Kidney epithelial cell (primary cell): ENCODE measurements around the gene NOSIP. TPM values are rescaled to one million over a fixed set of nuclear protein-coding genes. Genes with fewer than 3 reads are reported as not detected.

ENCODE experiments used
- DNase-seq: peaks from one replicate; pipeline ENCODE4 v3.0.0-alpha.2; 2010; ENCODE audit warnings: low read depth
- H3K27me3 ChIP-seq: 2 replicates; pipeline ENCODE4 v1.6.0; 2011; ENCODE audit warnings: low read length; ENCODE audit not compliant: control insufficient read depth, insufficient read depth
- H3K36me3 ChIP-seq: 2 replicates; pipeline ENCODE4 v1.5.1; 2011; ENCODE audit warnings: low read length; ENCODE audit not compliant: control insufficient read depth, insufficient read depth
- H3K4me3 ChIP-seq: 2 replicates; pipeline ENCODE4 v1.5.1; 2011; ENCODE audit warnings: low read depth, mild to moderate bottlenecking, control low read depth, low read length
- total RNA-seq: library from RNA; depleted of rRNA; stranded (reverse); fragments of >200 nt; gene quantifications from 2 replicates; pipeline ENCODE4 v1.2.3, GENCODE V29; 2015
- TF ChIP-seq, protein P1 (sequence below): IDR thresholded peaks from 2 replicates; pipeline ENCODE4 v1.5.1; 2011; ENCODE audit warnings: mild to moderate bottlenecking, moderate library complexity, low read length, control low read depth, inconsistent platforms; ENCODE audit not compliant: insufficient read depth, poor library complexity, severe bottlenecking

Gene NOSIP
- total RNA-seq, 1 donor from 2014 or later: 91.4 TPM

DNA sequence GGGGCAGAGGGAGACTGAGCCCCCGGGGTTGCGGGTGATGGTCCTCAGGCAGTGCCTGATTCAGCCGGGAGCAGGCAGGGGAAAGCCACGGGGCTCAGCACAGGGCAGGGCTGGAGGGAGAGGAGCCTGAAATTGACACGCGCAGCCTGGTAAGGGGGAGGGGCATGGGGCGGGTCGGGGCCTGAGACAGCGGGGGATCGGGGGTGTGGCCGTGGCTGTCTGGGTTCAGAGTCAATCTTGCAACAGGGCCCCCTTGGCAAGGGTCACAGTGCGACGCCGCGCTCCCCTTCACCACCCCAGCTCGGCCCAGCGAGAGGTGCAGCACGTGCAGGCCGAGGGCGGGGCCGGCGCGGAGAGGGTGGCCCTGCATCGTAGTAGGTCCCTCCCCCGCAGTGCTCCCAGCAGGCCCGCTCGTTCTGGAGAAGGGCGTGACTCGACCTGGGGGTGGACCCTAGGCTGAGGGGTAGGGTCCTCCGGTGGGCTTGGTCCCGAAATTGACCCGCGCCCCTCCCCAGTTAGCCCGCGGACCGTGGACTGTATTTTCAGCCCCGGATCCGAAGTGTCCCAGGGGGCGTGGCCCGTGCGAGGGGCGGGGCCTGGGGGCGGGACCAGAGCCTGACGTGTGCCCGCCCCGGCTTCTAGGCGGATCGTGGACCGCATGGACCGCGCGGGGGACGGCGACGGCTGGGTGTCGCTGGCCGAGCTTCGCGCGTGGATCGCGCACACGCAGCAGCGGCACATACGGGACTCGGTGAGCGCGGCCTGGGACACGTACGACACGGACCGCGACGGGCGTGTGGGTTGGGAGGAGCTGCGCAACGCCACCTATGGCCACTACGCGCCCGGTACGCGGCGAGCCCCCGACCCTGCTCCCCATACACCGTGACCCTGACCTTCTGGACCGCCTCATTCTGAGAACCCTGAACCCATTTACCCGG lies 46.5 kb downstream of the NOSIP start:
- H3K36me3 ChIP-seq: no peaks in the 10 kb centered on the region
- DNase-seq: no peak
- TF ChIP-seq, protein P1, sequence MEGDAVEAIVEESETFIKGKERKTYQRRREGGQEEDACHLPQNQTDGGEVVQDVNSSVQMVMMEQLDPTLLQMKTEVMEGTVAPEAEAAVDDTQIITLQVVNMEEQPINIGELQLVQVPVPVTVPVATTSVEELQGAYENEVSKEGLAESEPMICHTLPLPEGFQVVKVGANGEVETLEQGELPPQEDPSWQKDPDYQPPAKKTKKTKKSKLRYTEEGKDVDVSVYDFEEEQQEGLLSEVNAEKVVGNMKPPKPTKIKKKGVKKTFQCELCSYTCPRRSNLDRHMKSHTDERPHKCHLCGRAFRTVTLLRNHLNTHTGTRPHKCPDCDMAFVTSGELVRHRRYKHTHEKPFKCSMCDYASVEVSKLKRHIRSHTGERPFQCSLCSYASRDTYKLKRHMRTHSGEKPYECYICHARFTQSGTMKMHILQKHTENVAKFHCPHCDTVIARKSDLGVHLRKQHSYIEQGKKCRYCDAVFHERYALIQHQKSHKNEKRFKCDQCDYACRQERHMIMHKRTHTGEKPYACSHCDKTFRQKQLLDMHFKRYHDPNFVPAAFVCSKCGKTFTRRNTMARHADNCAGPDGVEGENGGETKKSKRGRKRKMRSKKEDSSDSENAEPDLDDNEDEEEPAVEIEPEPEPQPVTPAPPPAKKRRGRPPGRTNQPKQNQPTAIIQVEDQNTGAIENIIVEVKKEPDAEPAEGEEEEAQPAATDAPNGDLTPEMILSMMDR: peak; percentile 44
- H3K4me3 ChIP-seq: peak overlapping the region; percentile 49
- H3K27me3 ChIP-seq: no peaks in the 10 kb centered on the region

DNA sequence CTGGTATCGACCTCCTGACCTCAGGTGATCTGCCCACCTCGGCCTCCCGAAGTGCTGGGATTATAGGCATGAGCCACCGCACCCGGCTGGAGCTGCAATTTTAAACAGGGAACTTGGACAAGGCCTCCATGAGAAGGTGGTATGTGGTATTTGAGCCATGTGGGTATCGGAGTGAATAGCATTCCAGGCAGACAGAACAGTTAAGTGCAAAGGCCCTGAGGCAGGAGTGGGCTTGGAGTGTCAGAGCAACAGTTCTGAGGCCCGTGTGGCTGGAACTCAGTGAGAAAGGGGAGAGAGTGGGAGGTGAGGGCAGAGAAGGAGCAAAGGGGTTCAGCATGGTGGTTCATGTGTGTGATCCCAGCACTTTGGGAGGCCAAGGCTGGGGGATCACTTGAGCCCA lies 49.6 kb downstream of the NOSIP start:
- no peak overlapping the region for H3K4me3 ChIP-seq
- TF ChIP-seq, protein P1: no peak
- no peak for DNase-seq
- H3K36me3 ChIP-seq: no peaks in the 10 kb centered on the region
- H3K27me3 ChIP-seq: no peaks in the 10 kb centered on the region

DNA sequence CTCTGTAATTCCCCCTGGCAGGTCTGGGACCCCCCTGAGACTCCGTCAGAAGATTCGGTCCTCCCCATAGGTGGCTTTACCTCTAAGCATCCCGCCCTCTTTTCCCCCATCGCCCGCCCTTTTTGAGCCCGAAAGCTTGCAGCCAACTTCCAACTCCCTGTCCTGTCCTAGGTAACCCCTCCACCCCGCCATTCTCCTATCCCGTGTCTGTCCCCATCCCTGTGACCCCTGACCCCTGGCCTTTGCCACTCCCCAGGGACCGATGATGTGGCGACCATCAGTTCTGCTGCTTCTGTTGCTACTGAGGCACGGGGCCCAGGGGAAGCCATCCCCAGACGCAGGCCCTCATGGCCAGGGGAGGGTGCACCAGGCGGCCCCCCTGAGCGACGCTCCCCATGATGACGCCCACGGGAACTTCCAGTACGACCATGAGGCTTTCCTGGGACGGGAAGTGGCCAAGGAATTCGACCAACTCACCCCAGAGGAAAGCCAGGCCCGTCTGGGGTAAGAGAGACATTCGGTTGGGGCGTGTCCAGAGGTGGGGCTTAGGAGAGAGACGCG lies 52.1 kb downstream of the NOSIP start:
- H3K36me3 ChIP-seq: no peaks in the 10 kb centered on the region
- H3K27me3 ChIP-seq: no peaks in the 10 kb centered on the region
- peak overlapping the region; percentile 55 for H3K4me3 ChIP-seq
- DNase-seq: no peak
- TF ChIP-seq, protein P1: no peak

DNA sequence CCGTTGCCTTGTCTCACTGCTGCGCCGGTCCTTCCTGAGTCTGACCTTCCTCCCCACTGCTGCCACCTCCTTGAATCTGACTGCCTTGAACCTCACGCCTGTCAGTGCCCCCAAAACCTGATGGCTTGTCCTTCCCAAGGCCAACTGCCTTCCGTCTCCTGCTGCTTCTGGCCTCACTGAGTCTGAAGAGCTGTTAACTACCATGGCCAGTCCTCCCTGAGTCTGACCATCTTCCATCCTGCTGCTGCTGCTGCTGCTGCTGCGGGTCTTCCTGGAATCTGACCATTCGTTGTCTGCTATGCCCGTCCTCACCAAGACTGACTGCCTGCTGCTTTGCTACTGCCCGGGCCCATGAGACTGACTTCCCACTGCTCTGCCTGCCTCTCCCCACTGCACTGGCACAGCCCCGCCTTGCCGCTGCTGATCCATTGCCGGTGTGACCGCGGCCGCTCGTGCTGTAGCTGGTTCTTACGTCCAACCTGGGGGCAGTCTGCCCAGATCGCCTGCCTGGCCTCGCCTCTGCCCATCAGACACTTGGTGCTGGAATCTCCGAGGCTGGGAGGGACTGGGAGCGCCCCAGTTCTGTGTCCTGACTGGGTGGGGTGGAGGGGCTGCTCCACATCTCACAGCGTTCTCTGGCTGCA lies 55.4 kb downstream of the NOSIP start:
- TF ChIP-seq, protein P1: no peak
- Histone ChIP-seq H3K27me3 (no peaks in the 10 kb centered on the region), H3K36me3 (no peaks in the 10 kb centered on the region), H3K4me3 (no peak overlapping the region)
- DNase-seq: no peak

DNA sequence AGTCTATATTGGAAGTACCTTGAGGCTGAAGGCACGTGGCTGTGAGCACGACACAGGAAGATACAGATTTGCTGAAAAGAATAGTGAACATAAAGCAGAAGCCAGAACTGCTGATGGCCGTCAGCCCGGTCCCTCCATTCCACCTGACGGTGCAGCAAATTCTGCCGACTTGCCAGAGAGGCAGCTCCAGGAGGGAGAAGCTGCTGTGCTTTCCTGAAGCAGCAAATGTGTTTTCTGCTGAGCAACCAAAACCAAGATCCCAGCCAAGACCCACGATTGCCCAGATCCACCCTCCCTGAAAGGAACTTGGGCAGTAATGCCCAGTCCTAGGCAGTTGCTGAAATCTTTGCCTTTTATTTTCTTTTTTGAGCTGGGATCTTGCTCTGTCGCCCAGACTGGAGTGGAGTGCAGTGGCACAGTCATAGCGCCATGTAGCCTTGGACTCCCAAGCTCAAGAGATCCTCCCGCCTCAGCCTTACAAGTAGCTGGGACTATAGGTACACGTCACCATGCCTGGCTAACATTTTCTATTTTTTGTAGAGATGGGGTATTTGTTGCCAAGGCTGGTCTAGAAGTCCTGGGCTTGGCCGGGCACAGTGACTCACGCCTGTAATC lies 59.5 kb downstream of the NOSIP start:
- Histone ChIP-seq H3K27me3 (no peaks in the 10 kb centered on the region), H3K4me3 (no peak overlapping the region), H3K36me3 (no peaks in the 10 kb centered on the region)
- DNase-seq: no peak
- TF ChIP-seq, protein P1: no peak
